Vagina (tissue), 2 donors: ENCODE data around the gene ARHGEF16.

Experiments
- CTCF ChIP-seq, 3 experiments: fragments of 450-650 bp in 2 of 3; fragments of 200-600 bp in 1 of 3; sonication (generic) in 1 of 3; IDR thresholded peaks; one replicate each; pipeline ENCODE4 v1.5.1; 2017 to 2019; ENCODE audit warnings: antibody characterized with exemption in 3 of 3, mild to moderate bottlenecking in 2 of 3, moderate library complexity in 2 of 3
- POLR2A ChIP-seq, 2 donors: fragments of 450-650 bp; IDR thresholded peaks; one replicate each; pipeline ENCODE4 v1.6.1; 2017; ENCODE audit warnings: antibody characterized with exemption in 2 of 2, mild to moderate bottlenecking in 2 of 2, moderate library complexity in 2 of 2

GRCh38 chr1:3503525-3503886, 49.0 kb downstream of the ARHGEF16 start:
- no peak for TF ChIP-seq CTCF (IDR thresholded peaks at IDR 0.05)
- no peak for TF ChIP-seq POLR2A (IDR thresholded peaks at IDR 0.05)
